Heart left ventricle (tissue), 16 donors: ENCODE measurements around the gene ATP4A. TPM values are rescaled to one million over a fixed set of nuclear protein-coding genes. Genes with fewer than 3 reads are reported as not detected.

Source experiments
- ATAC-seq, 4 donors: fragments of 200-7000 bp; cut with Tn5 transposase; one replicate each; pipeline ENCODE4 v1.9.1; 2020 to 2022; ENCODE audit warnings: moderate library complexity in 4 of 4, mild to moderate bottlenecking in 3 of 4, moderate number of reproducible peaks in 1 of 4
- DNase-seq, 5 donors: peaks; one replicate each; pipeline ENCODE4 v3.0.0-alpha.2; 2020
- H3K27ac ChIP-seq, 12 donors: fragments of 200-600 bp; sonication (generic) in 4 of 12; one replicate each; pipeline versions ENCODE4 v1.5.0 to v1.8.0; 2016 to 2022; ENCODE audit warnings: mild to moderate bottlenecking in 2 of 12
- H3K27me3 ChIP-seq, 9 donors: fragments of 200-600 bp; sonication (generic) in 2 of 9; one replicate each; pipeline versions ENCODE4 v1.5.1 to v1.8.0; 2016 to 2022; ENCODE audit warnings: mild to moderate bottlenecking in 3 of 9
- H3K36me3 ChIP-seq, 9 donors: fragments of 200-600 bp; sonication (generic) in 2 of 9; one replicate each; pipeline versions ENCODE4 v1.5.0 to v1.8.0; 2018 to 2022; ENCODE audit warnings: mild to moderate bottlenecking in 2 of 9
- H3K4me1 ChIP-seq, 12 donors: fragments of 200-600 bp; sonication (generic) in 4 of 12; one replicate each; pipeline versions ENCODE4 v1.5.0 to v1.8.0; 2016 to 2022; ENCODE audit warnings: mild to moderate bottlenecking in 3 of 12
- H3K4me3 ChIP-seq, 12 donors: fragments of 200-600 bp; sonication (generic) in 4 of 12; one replicate each; pipeline versions ENCODE4 v1.5.0 to v1.8.0; 2017 to 2022; ENCODE audit warnings: mild to moderate bottlenecking in 9 of 12, moderate library complexity in 4 of 12
- H3K9me3 ChIP-seq, 12 donors: fragments of 200-600 bp; sonication (generic) in 4 of 12; one replicate each; pipeline versions ENCODE4 v1.5.0 to v1.8.0; 2016 to 2022; ENCODE audit warnings: mild to moderate bottlenecking in 1 of 12
- CTCF ChIP-seq, 12 donors: fragments of 200-600 bp; sonication (generic) in 4 of 12; IDR thresholded peaks; one replicate each; pipeline versions ENCODE4 v1.5.0 to v1.8.0; 2018 to 2022; ENCODE audit warnings: antibody characterized with exemption in 12 of 12, mild to moderate bottlenecking in 5 of 12
- POLR2A ChIP-seq, 2 donors: fragments of 450-650 bp; IDR thresholded peaks; one replicate each; pipeline ENCODE4 v1.6.1; 2017; ENCODE audit warnings: antibody characterized with exemption in 2 of 2, mild to moderate bottlenecking in 2 of 2, moderate library complexity in 2 of 2
- WGBS, 4 donors: extraction: QIAGEN DNeasy Blood & Tissue Kit in 2 of 4; methylation state at CpG; one replicate each; pipeline versions ENCODE4 v1.1.5 to v1.1.7; 2013 to 2018; 5-methylcytosine and 5-hydroxymethylcytosine counted together
- intact Hi-C, 10 donors: fragments of 100-400 bp; cut with DNase I; formaldehyde crosslinking; loops; one replicate each; pipeline versions ENCODE4 v1.11.1 to v1.14.2; 2022
- polyA plus RNA-seq, 2 donors: library from polyadenylated mRNA; stranded (reverse); fragments of 200-250 nt; gene quantifications; one replicate each; pipeline ENCODE4 v1.2.3, GENCODE V29; 2013
- total RNA-seq, 9 donors: library from RNA; depleted of rRNA in 2 of 9; stranded (reverse); fragments of >200 nt in 2 of 9; fragmentation: NEBNext Ultra II Directional in 3 of 9; extraction: Animal tissue kit (Norgen Biotek cat#: 25700) in 3 of 9; gene quantifications; one replicate each; pipeline versions ENCODE4 v1.1.0 to v1.2.4, GENCODE V29; 2016 to 2023
- donor health status: ischemic (EF 13 %, LVEDD 7.1; RV severe dilation, severe dysfunction).
- donor health status: healthy with polysubstance abuse.
- donor health status: DM: no; HTN: yes; CAD: no.
- donor health status: DM: no; HTN: no; CAD: no.
- donor health status: ischemic (EF 25% LVEDD 6.9; RV normal size, moderate dysfunction).
- donor health status: ischemic (EF 25% LVEDD 5.7; RV mildly dilated, moderate dysfunction).
- donor health status: healthy.
- donor health status: DM: yes; HTN: yes; CAD: no.
- donor health status: ischemic (EF 35%, LVEDD 5.7; RV mildly dilated, moderate dysfunction).
- donor health status: nonischemic (EF 11% LVEDD 7.7; RV severe dilation, severe dysfunction).
- donor health status: DM: yes; HTN: yes; CAD: no.
- donor health status: PGD.
- donor health status: ischemic (EF 29% LVEDD 5.4; RV normal size, mild dysfunction).
- donor health status: nonischemic (EF 23%, LVEDD 6.1; RV moderate dilation, normal function).

The ATP4A gene
- total and polyA plus RNA-seq, 11 donors = not detected

GRCh38 chr19:35552534-35553384, 10.7 kb downstream of the ATP4A start:
- H3K4me3 ChIP-seq = no peak overlapping the region
- H3K9me3 ChIP-seq = no peaks in the 10 kb centered on the region
- intact Hi-C loops = no loop called here
- H3K36me3 ChIP-seq = peaks cover 0 to 2% (median 0%) of the 10 kb centered on the region in 9 donors
- TF ChIP-seq POLR2A (IDR thresholded peaks at IDR 0.05) = no peak
- TF ChIP-seq CTCF (IDR thresholded peaks at IDR 0.05) = no peak
- no peak for ATAC-seq
- peaks cover 0 to 9% (median 0%) of the 10 kb centered on the region in 9 donors for H3K27me3 ChIP-seq
- no peak overlapping the region for H3K27ac ChIP-seq
- H3K4me1 ChIP-seq = peaks cover 0 to 6% (median 0%) of the 10 kb centered on the region in 12 donors
- no peak for DNase-seq
- WGBS, 4 donors = 70 to 79% (median 72%) methylated on average over 13 of the region's 13 CpGs

DNA sequence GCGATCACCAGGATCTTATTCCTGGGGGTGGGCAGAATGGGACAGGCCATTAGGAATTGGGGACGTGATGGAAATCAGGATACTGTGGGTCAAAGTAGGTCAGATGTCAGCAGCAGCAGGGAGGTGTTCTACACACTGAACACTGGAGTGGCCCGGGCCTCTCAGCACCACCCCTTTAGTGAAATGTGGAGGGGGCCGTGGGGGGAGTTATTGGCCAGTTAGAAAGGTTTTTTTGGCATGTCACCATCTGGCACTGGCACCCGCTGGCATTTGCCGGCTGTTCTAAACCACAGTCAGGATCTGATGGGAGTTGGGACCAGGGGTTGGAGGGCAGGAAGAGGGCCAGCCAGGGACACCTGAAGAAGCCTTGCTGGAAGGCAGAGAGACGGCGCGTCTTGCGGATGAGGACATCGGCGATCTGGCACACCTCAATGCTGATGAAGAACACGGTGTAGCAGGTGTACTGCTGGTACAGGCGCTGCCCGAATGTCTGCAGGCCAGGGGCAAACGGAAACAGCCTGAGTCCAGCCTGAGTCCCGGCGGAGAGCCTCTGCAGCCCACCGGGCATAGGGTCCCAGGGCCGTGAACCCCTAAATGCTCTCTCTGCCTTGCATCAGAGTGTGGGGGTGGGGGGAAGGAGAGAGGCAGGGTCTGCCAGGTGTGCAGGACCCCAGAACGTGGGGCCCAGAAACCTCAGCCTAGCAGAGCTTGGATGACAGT, 12.2 kb downstream of the ATP4A start:
- ATAC-seq (no peak), DNase-seq (no peak)
- Histone ChIP-seq H3K27me3 (peaks cover 0 to 2% (median 0%) of the 10 kb centered on the region in 9 donors), H3K4me3 (no peak overlapping the region), H3K36me3 (peaks cover 0 to 12% (median 0%) of the 10 kb centered on the region in 9 donors), H3K27ac (no peak overlapping the region), H3K4me1 (peaks cover 0 to 13% (median 7%) of the 10 kb centered on the region in 12 donors), H3K9me3 (no peaks in the 10 kb centered on the region)
- intact Hi-C loops = no loop called here
- TF ChIP-seq POLR2A (IDR thresholded peaks at IDR 0.05) = no peak
- no peak for TF ChIP-seq CTCF (IDR thresholded peaks at IDR 0.05)
- WGBS, 4 donors = 82 to 88% (median 86%) methylated on average over 21 of the region's 21 CpGs

DNA sequence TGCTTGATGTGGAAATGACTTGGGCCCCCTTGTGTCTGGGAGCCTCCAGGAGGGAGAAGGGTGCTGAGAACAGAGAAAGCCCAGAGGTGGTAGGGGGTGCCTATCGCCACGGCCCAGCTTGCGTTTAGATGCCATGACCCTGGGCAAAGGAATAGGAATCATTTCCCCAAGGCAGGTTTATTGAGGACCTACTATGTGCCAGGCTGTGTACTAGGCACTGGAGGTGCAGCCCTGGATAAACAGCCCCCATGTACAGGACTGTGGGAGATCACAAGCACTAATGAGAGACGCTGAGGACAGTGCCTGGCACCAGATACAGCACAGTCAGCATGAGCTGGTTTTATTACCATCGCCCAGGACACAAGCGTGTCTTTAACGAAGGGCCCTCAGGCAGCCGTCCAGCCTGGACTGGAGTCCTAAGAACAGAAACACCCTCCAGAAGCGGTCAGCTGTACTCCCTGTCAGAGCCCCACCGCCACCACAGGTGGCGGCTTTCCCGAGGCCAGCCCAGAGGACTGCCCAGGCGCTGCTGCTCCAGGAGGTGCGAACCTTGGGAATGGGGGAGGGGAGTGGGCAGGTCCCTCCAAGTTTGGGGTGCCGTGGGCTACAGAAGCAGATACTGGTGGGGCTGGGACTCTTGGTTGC, 13.5 kb downstream of the ATP4A start:
- TF ChIP-seq POLR2A (IDR thresholded peaks at IDR 0.05) = no peak
- TF ChIP-seq CTCF (IDR thresholded peaks at IDR 0.05) = no peak
- WGBS, 4 donors = 91 to 94% (median 93%) methylated on average over 15 of the region's 15 CpGs
- peaks cover 0 to 19% (median 11%) of the 10 kb centered on the region in 12 donors for H3K4me1 ChIP-seq
- intact Hi-C loops = loop anchor here in 9 of 10 donors (2.0 to 10.0 kb wide), 5 partner anchors 62 to 167 kb away; partner anchors contain the start of genes KMT2B (in 4 of the 9) and HAUS5 (in 3 of the 9)
- no peak overlapping the region for H3K4me3 ChIP-seq
- peaks cover 0 to 12% (median 0%) of the 10 kb centered on the region in 9 donors for H3K36me3 ChIP-seq
- DNase-seq (peak in 1 of 5 donors; percentile 20), ATAC-seq (no peak)
- H3K9me3 ChIP-seq = no peaks in the 10 kb centered on the region
- H3K27me3 ChIP-seq = no peaks in the 10 kb centered on the region
- no peak overlapping the region for H3K27ac ChIP-seq
